Measurements from ENCODE around the gene NRXN2.

DNA sequence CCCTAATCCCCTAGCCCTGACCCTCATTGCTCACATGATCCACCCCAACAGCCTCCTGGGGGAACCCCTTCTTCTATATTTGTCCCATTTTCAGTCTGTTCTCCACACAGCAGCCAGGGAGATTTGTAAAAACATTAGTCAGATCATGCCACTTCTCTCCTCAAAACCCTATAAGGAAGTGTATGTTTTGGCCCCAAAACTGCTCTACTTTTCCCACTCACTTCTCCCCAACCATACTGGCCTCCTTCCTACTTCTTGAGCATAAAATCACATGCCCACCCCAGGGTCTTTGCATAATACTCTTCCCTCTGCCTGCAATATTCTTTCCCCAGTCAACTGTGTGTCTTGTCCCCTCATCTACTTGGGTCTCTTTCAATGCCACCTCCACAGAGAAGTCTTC lies 136.6 kb downstream of the NRXN2 start:
- TF ChIP-seq, protein P1, sequence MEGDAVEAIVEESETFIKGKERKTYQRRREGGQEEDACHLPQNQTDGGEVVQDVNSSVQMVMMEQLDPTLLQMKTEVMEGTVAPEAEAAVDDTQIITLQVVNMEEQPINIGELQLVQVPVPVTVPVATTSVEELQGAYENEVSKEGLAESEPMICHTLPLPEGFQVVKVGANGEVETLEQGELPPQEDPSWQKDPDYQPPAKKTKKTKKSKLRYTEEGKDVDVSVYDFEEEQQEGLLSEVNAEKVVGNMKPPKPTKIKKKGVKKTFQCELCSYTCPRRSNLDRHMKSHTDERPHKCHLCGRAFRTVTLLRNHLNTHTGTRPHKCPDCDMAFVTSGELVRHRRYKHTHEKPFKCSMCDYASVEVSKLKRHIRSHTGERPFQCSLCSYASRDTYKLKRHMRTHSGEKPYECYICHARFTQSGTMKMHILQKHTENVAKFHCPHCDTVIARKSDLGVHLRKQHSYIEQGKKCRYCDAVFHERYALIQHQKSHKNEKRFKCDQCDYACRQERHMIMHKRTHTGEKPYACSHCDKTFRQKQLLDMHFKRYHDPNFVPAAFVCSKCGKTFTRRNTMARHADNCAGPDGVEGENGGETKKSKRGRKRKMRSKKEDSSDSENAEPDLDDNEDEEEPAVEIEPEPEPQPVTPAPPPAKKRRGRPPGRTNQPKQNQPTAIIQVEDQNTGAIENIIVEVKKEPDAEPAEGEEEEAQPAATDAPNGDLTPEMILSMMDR (IDR thresholded peaks at IDR 0.05; ENCODE audit: low read depth, low read length, missing input control), result no peak
- TF ChIP-seq NR2F2 (IDR thresholded peaks at IDR 0.05) (no peak), GABPA (IDR thresholded peaks at IDR 0.05 in 1 of 2, conservative IDR thresholded peaks at IDR 0.05 in 1 of 2) (no peak), SP1 (IDR thresholded peaks at IDR 0.05) (no peak), JUND (IDR thresholded peaks at IDR 0.05) (no peak), RAD21 (IDR thresholded peaks at IDR 0.05) (no peak), HNF4A (conservative IDR thresholded peaks at IDR 0.05) (no peak), RXRA (IDR thresholded peaks at IDR 0.05) (no peak), FOXA1 (IDR thresholded peaks at IDR 0.05) (no peak), TAF1 (conservative IDR thresholded peaks at IDR 0.05) (no peak)
- TF ChIP-seq, protein P2, sequence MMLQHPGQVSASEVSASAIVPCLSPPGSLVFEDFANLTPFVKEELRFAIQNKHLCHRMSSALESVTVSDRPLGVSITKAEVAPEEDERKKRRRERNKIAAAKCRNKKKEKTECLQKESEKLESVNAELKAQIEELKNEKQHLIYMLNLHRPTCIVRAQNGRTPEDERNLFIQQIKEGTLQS (IDR thresholded peaks at IDR 0.05), result no peak
- TF ChIP-seq, protein P3, sequence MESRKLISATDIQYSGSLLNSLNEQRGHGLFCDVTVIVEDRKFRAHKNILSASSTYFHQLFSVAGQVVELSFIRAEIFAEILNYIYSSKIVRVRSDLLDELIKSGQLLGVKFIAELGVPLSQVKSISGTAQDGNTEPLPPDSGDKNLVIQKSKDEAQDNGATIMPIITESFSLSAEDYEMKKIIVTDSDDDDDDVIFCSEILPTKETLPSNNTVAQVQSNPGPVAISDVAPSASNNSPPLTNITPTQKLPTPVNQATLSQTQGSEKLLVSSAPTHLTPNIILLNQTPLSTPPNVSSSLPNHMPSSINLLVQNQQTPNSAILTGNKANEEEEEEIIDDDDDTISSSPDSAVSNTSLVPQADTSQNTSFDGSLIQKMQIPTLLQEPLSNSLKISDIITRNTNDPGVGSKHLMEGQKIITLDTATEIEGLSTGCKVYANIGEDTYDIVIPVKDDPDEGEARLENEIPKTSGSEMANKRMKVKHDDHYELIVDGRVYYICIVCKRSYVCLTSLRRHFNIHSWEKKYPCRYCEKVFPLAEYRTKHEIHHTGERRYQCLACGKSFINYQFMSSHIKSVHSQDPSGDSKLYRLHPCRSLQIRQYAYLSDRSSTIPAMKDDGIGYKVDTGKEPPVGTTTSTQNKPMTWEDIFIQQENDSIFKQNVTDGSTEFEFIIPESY (IDR thresholded peaks at IDR 0.05), result no peak
- TF ChIP-seq, protein P4, sequence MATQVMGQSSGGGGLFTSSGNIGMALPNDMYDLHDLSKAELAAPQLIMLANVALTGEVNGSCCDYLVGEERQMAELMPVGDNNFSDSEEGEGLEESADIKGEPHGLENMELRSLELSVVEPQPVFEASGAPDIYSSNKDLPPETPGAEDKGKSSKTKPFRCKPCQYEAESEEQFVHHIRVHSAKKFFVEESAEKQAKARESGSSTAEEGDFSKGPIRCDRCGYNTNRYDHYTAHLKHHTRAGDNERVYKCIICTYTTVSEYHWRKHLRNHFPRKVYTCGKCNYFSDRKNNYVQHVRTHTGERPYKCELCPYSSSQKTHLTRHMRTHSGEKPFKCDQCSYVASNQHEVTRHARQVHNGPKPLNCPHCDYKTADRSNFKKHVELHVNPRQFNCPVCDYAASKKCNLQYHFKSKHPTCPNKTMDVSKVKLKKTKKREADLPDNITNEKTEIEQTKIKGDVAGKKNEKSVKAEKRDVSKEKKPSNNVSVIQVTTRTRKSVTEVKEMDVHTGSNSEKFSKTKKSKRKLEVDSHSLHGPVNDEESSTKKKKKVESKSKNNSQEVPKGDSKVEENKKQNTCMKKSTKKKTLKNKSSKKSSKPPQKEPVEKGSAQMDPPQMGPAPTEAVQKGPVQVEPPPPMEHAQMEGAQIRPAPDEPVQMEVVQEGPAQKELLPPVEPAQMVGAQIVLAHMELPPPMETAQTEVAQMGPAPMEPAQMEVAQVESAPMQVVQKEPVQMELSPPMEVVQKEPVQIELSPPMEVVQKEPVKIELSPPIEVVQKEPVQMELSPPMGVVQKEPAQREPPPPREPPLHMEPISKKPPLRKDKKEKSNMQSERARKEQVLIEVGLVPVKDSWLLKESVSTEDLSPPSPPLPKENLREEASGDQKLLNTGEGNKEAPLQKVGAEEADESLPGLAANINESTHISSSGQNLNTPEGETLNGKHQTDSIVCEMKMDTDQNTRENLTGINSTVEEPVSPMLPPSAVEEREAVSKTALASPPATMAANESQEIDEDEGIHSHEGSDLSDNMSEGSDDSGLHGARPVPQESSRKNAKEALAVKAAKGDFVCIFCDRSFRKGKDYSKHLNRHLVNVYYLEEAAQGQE (IDR thresholded peaks at IDR 0.05), result no peak

Measured in liver (tissue), 3 donors.